ENCODE data around the gene LSM3.

- TF ChIP-seq, protein P1, sequence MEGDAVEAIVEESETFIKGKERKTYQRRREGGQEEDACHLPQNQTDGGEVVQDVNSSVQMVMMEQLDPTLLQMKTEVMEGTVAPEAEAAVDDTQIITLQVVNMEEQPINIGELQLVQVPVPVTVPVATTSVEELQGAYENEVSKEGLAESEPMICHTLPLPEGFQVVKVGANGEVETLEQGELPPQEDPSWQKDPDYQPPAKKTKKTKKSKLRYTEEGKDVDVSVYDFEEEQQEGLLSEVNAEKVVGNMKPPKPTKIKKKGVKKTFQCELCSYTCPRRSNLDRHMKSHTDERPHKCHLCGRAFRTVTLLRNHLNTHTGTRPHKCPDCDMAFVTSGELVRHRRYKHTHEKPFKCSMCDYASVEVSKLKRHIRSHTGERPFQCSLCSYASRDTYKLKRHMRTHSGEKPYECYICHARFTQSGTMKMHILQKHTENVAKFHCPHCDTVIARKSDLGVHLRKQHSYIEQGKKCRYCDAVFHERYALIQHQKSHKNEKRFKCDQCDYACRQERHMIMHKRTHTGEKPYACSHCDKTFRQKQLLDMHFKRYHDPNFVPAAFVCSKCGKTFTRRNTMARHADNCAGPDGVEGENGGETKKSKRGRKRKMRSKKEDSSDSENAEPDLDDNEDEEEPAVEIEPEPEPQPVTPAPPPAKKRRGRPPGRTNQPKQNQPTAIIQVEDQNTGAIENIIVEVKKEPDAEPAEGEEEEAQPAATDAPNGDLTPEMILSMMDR (conservative IDR thresholded peaks at IDR 0.05; ENCODE audit: low read depth, low read length), result no peak
- TF ChIP-seq, protein P2, sequence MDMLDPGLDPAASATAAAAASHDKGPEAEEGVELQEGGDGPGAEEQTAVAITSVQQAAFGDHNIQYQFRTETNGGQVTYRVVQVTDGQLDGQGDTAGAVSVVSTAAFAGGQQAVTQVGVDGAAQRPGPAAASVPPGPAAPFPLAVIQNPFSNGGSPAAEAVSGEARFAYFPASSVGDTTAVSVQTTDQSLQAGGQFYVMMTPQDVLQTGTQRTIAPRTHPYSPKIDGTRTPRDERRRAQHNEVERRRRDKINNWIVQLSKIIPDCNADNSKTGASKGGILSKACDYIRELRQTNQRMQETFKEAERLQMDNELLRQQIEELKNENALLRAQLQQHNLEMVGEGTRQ (IDR thresholded peaks at IDR 0.05; ENCODE audit: low read depth, low read length), result no peak
- TF ChIP-seq SMC3 (IDR thresholded peaks at IDR 0.05; ENCODE audit: low read depth, low read length), result no peak
Measured at GRCh38 chr3:14231998-14232501, 53.4 kb downstream of the LSM3 start.
